Lower leg skin (tissue), 4 donors: ENCODE results near the gene ULBP2. TPM values are rescaled to one million over a fixed set of nuclear protein-coding genes. Genes with fewer than 3 reads are reported as not detected.
A peak's percentile ranks its signal among the peaks of the same experiment; 100 is the strongest.

ENCODE experiments used
- DNase-seq, 2 donors: peaks; one replicate each; pipeline ENCODE4 v3.0.0-alpha.2; 2019; ENCODE audit warnings: low spot score in 2 of 2
- H3K4me3 ChIP-seq: fragments of 200-600 bp; sonication (generic); 2 replicates; pipeline ENCODE4 v1.5.1; 2017; ENCODE audit warnings: mild to moderate bottlenecking, low read depth; ENCODE audit not compliant: poor library complexity, severe bottlenecking
- CTCF ChIP-seq, 3 donors: fragments of 450-650 bp; IDR thresholded peaks; one replicate each; pipeline ENCODE4 v1.5.1; 2016; ENCODE audit warnings: antibody characterized with exemption in 3 of 3, mild to moderate bottlenecking in 3 of 3, moderate library complexity in 2 of 3
- POLR2A ChIP-seq, 2 donors: fragments of 450-650 bp; IDR thresholded peaks; one replicate each; pipeline ENCODE4 v1.6.1; 2016 to 2017; ENCODE audit warnings: antibody characterized with exemption in 2 of 2, mild to moderate bottlenecking in 1 of 2, moderate library complexity in 1 of 2
- WGBS, 2 donors: methylation state at CpG; one replicate each; pipeline ENCODE4 v1.1.5; 2018; 5-methylcytosine and 5-hydroxymethylcytosine counted together
- intact Hi-C: fragments of 100-400 bp; cut with DNase I; formaldehyde crosslinking; loops from one replicate; pipeline ENCODE4 v1.15.0; 2023; ENCODE audit warnings: low total_unique reads
- total RNA-seq, 4 donors: library from RNA; depleted of rRNA; stranded (reverse); fragments of >200 nt; gene quantifications; one replicate each; pipeline ENCODE4 v1.1.0, GENCODE V29; 2016

Gene ULBP2, protein sequence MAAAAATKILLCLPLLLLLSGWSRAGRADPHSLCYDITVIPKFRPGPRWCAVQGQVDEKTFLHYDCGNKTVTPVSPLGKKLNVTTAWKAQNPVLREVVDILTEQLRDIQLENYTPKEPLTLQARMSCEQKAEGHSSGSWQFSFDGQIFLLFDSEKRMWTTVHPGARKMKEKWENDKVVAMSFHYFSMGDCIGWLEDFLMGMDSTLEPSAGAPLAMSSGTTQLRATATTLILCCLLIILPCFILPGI
- total RNA-seq, result under 1 TPM in 2 of 4 donors, not detected in 2; 0.25 to 0.68 TPM

DNA sequence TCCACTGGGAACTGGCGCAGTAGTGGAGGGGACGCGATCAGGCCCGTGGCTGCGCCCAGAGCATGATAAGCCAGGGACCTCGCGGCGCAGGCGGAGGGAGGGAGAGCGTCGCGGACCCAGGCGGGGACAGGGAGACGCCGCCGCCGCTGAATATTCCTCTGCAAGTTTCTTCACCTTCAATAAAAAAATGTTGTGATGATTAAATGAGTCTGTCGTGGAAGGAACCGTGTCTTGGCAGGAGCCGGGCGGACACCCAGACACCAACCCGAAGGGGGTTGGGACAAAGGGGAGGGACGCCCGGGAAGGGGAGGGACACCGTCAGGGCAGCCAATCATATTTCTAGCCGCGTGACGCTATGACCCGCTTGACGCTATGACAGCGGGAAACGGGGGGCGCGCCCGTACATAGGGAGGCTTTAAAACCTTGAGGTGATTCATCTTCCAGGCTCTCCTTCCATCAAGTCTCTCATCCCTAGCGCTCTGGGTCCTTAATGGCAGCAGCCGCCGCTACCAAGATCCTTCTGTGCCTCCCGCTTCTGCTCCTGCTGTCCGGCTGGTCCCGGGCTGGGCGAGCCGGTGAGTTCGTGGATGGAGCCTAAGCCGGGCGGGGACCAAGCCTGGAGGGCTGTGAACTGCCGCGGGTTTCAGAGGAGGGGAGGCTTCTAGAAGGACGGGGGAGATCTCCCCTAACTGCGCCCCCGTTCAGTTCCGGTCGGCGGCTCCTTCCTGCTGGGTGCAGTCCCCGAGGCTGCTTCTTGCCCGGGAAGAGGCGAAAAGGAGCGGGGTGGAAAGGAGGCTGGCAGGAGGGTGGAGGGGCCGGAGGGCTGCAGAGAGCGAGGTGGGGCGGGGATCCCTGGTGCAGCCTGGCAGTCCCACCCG is at the start of gene ULBP2:
Gene ULBP2, plus strand, starts transcription at position 432 of the 878 bp plus-strand sequence. Its CDS starts 59 bp downstream, at position 491.
- TF ChIP-seq CTCF (IDR thresholded peaks at IDR 0.05), result no peak
- TF ChIP-seq POLR2A (IDR thresholded peaks at IDR 0.05), result no peak
- WGBS, 2 donors, result 1 to 2% methylated on average over 58 to 62 of the region's 62 CpGs
- peak within 1 kb of the TSS; percentile 37 for H3K4me3 ChIP-seq
- intact Hi-C loops, result loop anchor here (5.0 kb wide), 1 partner anchor 65 kb away; no protein-coding TSS in a partner anchor
- DNase-seq, result peak; percentile 77 to 97

GRCh38 chr6:149895048-149895590 is 46.7 kb upstream of the ULBP2 start:
- intact Hi-C loops, result no loop called here
- DNase-seq, result peak; percentile 80 to 88
- TF ChIP-seq POLR2A (IDR thresholded peaks at IDR 0.05) (no peak), CTCF (IDR thresholded peaks at IDR 0.05) (no peak)
- WGBS, 2 donors, result 24 to 36% methylated on average over 5 to 7 of the region's 7 CpGs
- H3K4me3 ChIP-seq, result no peak overlapping the region

GRCh38 chr6:149895833-149896271 is 46.0 kb upstream of the ULBP2 start:
- TF ChIP-seq POLR2A (IDR thresholded peaks at IDR 0.05) (no peak), CTCF (IDR thresholded peaks at IDR 0.05) (no peak)
- DNase-seq, result peak in 1 of 2 donors; percentile 90

GRCh38 chr6:149896491-149896890 is 45.3 kb upstream of the ULBP2 start:
- DNase-seq, result peak in 1 of 2 donors; percentile 45
- 78 to 93% methylated on average over 3 of the region's 3 CpGs for WGBS, 2 donors
- no peak overlapping the region for H3K4me3 ChIP-seq
- TF ChIP-seq CTCF (IDR thresholded peaks at IDR 0.05) (no peak), POLR2A (IDR thresholded peaks at IDR 0.05) (no peak)
- intact Hi-C loops, result no loop called here

More at GRCh38 chr6:149895833-149896271, 46.0 kb upstream of the ULBP2 start:
- intact Hi-C loops, result no loop called here
- no peak overlapping the region for H3K4me3 ChIP-seq
- 26 to 37% methylated on average over 5 of the region's 5 CpGs for WGBS, 2 donors

GRCh38 chr6:149897015-149897697 is 44.7 kb upstream of the ULBP2 start:
- WGBS, 2 donors, result 17 to 20% methylated on average over 13 of the region's 13 CpGs
- H3K4me3 ChIP-seq, result no peak overlapping the region
- no peak for TF ChIP-seq CTCF (IDR thresholded peaks at IDR 0.05)
- no peak for TF ChIP-seq POLR2A (IDR thresholded peaks at IDR 0.05)
- peak; percentile 89 to 98 for DNase-seq
- intact Hi-C loops, result no loop called here
